Neural cell (in vitro differentiated cells): Measurements from ENCODE around the gene KIF1B.

ENCODE experiments used
- EP300 ChIP-seq: fragments of 450-650 bp; conservative IDR thresholded peaks from 2 replicates; pipeline ENCODE4 v1.6.1; 2014; ENCODE audit warnings: antibody characterized with exemption, mild to moderate bottlenecking, moderate library complexity; ENCODE audit not compliant: poor library complexity, severe bottlenecking
- MXI1 ChIP-seq: fragments of 450-650 bp; conservative IDR thresholded peaks from 2 replicates; pipeline ENCODE4 v1.6.1; 2014; ENCODE audit warnings: antibody characterized with exemption, mild to moderate bottlenecking; ENCODE audit not compliant: poor library complexity, severe bottlenecking
- SMC3 ChIP-seq: fragments of 450-650 bp; conservative IDR thresholded peaks from 2 replicates; pipeline ENCODE4 v1.6.1; 2014; ENCODE audit warnings: antibody characterized with exemption, mild to moderate bottlenecking, moderate library complexity; ENCODE audit not compliant: poor library complexity
- TF ChIP-seq, protein P1 (sequence below): fragments of 450-650 bp; IDR thresholded peaks from 2 replicates; pipeline ENCODE4 v1.5.1; 2014; ENCODE audit warnings: antibody characterized with exemption, mild to moderate bottlenecking, moderate library complexity; ENCODE audit not compliant: poor library complexity, severe bottlenecking
- TF ChIP-seq, protein P2 (sequence below): IDR thresholded peaks from 2 replicates; pipeline ENCODE4 v1.6.1; 2012; ENCODE audit warnings: borderline replicate concordance

DNA sequence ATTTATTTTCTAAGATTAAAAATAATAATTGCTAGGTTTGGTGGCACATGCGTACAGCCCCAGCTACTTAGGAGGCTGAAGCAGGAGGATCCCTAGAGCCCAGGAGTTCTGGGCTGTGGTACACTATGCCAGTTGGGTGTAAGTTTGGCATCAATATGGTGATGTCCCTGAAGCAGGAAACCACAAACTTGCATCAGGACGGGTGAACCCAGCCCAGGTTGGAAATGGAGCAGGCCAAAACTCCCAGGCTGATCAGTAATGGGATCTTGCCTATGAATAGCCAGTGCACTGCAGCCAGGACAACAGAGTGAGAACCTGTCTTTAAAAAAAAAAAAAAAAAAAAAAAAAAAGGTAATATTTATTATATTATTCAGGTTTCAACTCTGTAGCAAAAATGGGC lies 96.1 kb downstream of the KIF1B start:
- TF ChIP-seq, protein P1, sequence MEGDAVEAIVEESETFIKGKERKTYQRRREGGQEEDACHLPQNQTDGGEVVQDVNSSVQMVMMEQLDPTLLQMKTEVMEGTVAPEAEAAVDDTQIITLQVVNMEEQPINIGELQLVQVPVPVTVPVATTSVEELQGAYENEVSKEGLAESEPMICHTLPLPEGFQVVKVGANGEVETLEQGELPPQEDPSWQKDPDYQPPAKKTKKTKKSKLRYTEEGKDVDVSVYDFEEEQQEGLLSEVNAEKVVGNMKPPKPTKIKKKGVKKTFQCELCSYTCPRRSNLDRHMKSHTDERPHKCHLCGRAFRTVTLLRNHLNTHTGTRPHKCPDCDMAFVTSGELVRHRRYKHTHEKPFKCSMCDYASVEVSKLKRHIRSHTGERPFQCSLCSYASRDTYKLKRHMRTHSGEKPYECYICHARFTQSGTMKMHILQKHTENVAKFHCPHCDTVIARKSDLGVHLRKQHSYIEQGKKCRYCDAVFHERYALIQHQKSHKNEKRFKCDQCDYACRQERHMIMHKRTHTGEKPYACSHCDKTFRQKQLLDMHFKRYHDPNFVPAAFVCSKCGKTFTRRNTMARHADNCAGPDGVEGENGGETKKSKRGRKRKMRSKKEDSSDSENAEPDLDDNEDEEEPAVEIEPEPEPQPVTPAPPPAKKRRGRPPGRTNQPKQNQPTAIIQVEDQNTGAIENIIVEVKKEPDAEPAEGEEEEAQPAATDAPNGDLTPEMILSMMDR, result no peak
- TF ChIP-seq MXI1 (no peak), EP300 (no peak), SMC3 (no peak)
- TF ChIP-seq, protein P2, sequence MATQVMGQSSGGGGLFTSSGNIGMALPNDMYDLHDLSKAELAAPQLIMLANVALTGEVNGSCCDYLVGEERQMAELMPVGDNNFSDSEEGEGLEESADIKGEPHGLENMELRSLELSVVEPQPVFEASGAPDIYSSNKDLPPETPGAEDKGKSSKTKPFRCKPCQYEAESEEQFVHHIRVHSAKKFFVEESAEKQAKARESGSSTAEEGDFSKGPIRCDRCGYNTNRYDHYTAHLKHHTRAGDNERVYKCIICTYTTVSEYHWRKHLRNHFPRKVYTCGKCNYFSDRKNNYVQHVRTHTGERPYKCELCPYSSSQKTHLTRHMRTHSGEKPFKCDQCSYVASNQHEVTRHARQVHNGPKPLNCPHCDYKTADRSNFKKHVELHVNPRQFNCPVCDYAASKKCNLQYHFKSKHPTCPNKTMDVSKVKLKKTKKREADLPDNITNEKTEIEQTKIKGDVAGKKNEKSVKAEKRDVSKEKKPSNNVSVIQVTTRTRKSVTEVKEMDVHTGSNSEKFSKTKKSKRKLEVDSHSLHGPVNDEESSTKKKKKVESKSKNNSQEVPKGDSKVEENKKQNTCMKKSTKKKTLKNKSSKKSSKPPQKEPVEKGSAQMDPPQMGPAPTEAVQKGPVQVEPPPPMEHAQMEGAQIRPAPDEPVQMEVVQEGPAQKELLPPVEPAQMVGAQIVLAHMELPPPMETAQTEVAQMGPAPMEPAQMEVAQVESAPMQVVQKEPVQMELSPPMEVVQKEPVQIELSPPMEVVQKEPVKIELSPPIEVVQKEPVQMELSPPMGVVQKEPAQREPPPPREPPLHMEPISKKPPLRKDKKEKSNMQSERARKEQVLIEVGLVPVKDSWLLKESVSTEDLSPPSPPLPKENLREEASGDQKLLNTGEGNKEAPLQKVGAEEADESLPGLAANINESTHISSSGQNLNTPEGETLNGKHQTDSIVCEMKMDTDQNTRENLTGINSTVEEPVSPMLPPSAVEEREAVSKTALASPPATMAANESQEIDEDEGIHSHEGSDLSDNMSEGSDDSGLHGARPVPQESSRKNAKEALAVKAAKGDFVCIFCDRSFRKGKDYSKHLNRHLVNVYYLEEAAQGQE, result no peak
